Kidney (tissue), 14 donors: Measurements from ENCODE around the gene LYZL4. TPM values are rescaled to one million over a fixed set of nuclear protein-coding genes. Genes with fewer than 3 reads are reported as not detected.

ENCODE experiments used
- DNase-seq, 5 donors: peaks; one replicate each; pipeline ENCODE4 v3.0.0-alpha.2; 2013 to 2020
- FAIRE-seq: peaks from 2 replicates; lab custom pipeline; 2012; peaks lifted over from hg19 to GRCh38; lab: Jason Lieb, UNC
- H3K27ac ChIP-seq, 2 donors: one replicate each; pipeline ENCODE4 v1.7.0; 2013; ENCODE audit warnings: low read depth in 2 of 2, low read length in 2 of 2, inconsistent platforms in 1 of 2
- H3K27me3 ChIP-seq: one replicate; pipeline ENCODE4 v1.7.1; 2013; ENCODE audit warnings: low read length, inconsistent platforms; ENCODE audit not compliant: control insufficient read depth, insufficient read depth
- H3K36me3 ChIP-seq, 3 donors: one replicate each; pipeline versions ENCODE4 v1.7.0 to v1.7.1; 2013; ENCODE audit warnings: low read length in 3 of 3, control low read depth in 1 of 3, inconsistent platforms in 1 of 3; ENCODE audit not compliant: insufficient read depth in 3 of 3, control insufficient read depth in 2 of 3
- H3K4me1 ChIP-seq, 3 donors: one replicate each; pipeline versions ENCODE4 v1.7.0 to v1.7.1; 2013; ENCODE audit warnings: low read length in 3 of 3, inconsistent platforms in 1 of 3, low read depth in 1 of 3; ENCODE audit not compliant: control insufficient read depth in 2 of 3, insufficient read depth in 2 of 3
- H3K4me3 ChIP-seq, 3 donors: one replicate each; pipeline versions ENCODE4 v1.7.0 to v1.8.1; 2013; ENCODE audit warnings: low read length in 3 of 3, control low read depth in 1 of 3, inconsistent platforms in 1 of 3
- H3K9ac ChIP-seq, 3 donors: one replicate each; pipeline versions ENCODE4 v1.7.0 to v1.7.1; 2013; ENCODE audit warnings: low read length in 3 of 3, control low read depth in 1 of 3, inconsistent platforms in 1 of 3
- H3K9me3 ChIP-seq, 3 donors: one replicate each; pipeline versions ENCODE4 v1.7.0 to v1.7.1; 2013; ENCODE audit warnings: low read length in 3 of 3, control low read depth in 1 of 3, inconsistent platforms in 1 of 3; ENCODE audit not compliant: control insufficient read depth in 2 of 3, insufficient read depth in 1 of 3
- CTCF ChIP-seq: IDR thresholded peaks from 3 replicates; pipeline ENCODE4 v1.5.1; 2012; ENCODE audit warnings: mild to moderate bottlenecking, moderate library complexity, borderline replicate concordance; ENCODE audit not compliant: insufficient read depth; ENCODE audit errors: extremely low read depth
- intact Hi-C: fragments of 100-400 bp; cut with DNase I; formaldehyde crosslinking; loops from one replicate; pipeline ENCODE4 v1.11.1; 2022
- polyA plus RNA-seq: library from polyadenylated mRNA; stranded (reverse); fragments of 350-450 nt; fragmentation: Illumina TruSeq; extraction: RNeasy Lipid Tissue Mini Kit (QIAGEN cat#74804); gene quantifications from one replicate; pipeline ENCODE4 v1.2.3, GENCODE V29; 2014; ENCODE audit warnings: low read depth, low replicate concordance; ENCODE audit not compliant: insufficient read depth
- total RNA-seq: library from RNA; stranded (reverse); fragmentation: NEBNext Ultra II Directional; extraction: Animal tissue kit (Norgen Biotek cat#: 25700); gene quantifications from one replicate; pipeline ENCODE4 v1.2.1, GENCODE V29; 2021
- donor health status: control.
- donor health status: control.
- donor health status: control.
- donor health status: control.
- donor health status: control.
- donor health status: DM: yes; HTN: yes; CAD: no.
- donor health status: Normal renal cell carcinoma (clear cell type).

The LYZL4 gene
- total and polyA plus RNA-seq, 2 donors from 2014 or later: not detected

GRCh38 chr3:42376344-42376798 is 34.0 kb downstream of the LYZL4 start:
- Histone ChIP-seq H3K9ac (no peak overlapping the region), H3K27me3 (no peaks in the 10 kb centered on the region), H3K4me1 (no peaks in the 10 kb centered on the region), H3K4me3 (no peak overlapping the region), H3K27ac (no peak overlapping the region), H3K9me3 (no peaks in the 10 kb centered on the region), H3K36me3 (no peaks in the 10 kb centered on the region)
- no peak for TF ChIP-seq CTCF
- DNase-seq (no peak), FAIRE-seq (no peak)
- intact Hi-C loops: no loop called here

GRCh38 chr3:42375121-42375800 is 35.1 kb downstream of the LYZL4 start:
- Histone ChIP-seq H3K4me3 (no peak overlapping the region), H3K4me1 (no peaks in the 10 kb centered on the region), H3K27ac (no peak overlapping the region), H3K9me3 (no peaks in the 10 kb centered on the region), H3K9ac (no peak overlapping the region), H3K27me3 (no peaks in the 10 kb centered on the region), H3K36me3 (no peaks in the 10 kb centered on the region)
- no peak for FAIRE-seq
- no peak for TF ChIP-seq CTCF
- intact Hi-C loops: no loop called here
- no peak for DNase-seq

GRCh38 chr3:42371776-42372175 is 38.6 kb downstream of the LYZL4 start:
- Histone ChIP-seq H3K36me3 (no peaks in the 10 kb centered on the region), H3K27ac (no peak overlapping the region), H3K4me3 (no peak overlapping the region), H3K27me3 (no peaks in the 10 kb centered on the region), H3K9ac (no peak overlapping the region), H3K9me3 (no peaks in the 10 kb centered on the region), H3K4me1 (no peaks in the 10 kb centered on the region)
- DNase-seq: no peak
- intact Hi-C loops: no loop called here
- no peak for FAIRE-seq
- no peak for TF ChIP-seq CTCF
